Common myeloid progenitor, CD34-positive (primary cell): ENCODE results near the gene ZSWIM1.

Experiments
- CTCF ChIA-PET: fragments of 350-600 bp; sonication (Branson Sonifier 250); formaldehyde crosslinking; loops from one replicate; lab custom pipeline; 2021; ENCODE audit warnings: antibody characterized with exemption; lab: Charles Lee
- POLR2A ChIA-PET: fragments of 350-600 bp; sonication (Branson Sonifier 250); formaldehyde crosslinking; loops from one replicate; lab custom pipeline; 2021; ENCODE audit warnings: antibody characterized with exemption; lab: Charles Lee
- DNase-seq, 3 donors: peaks; one replicate each; pipeline versions ENCODE4 v3.0.0 to v3.0.0-alpha.2; 2013
- H3K27ac ChIP-seq, 2 experiments: 1 replicate in 1 of 2; 2 replicates in 1 of 2; pipeline ENCODE4 v1.7.0; 2013; ENCODE audit warnings: inconsistent platforms in 2 of 2, low read length in 2 of 2, mild to moderate bottlenecking in 2 of 2, low read depth in 1 of 2, moderate library complexity in 1 of 2; ENCODE audit not compliant: severe bottlenecking in 2 of 2, insufficient read depth in 1 of 2, poor library complexity in 1 of 2
- H3K27me3 ChIP-seq, 5 experiments: replicated peaks in 2 of 5; 1 replicate in 3 of 5; 2 replicates in 2 of 5; pipeline versions ENCODE4 v1.6.1 to v1.7.0; 2013; ENCODE audit warnings: low read length in 4 of 5, mild to moderate bottlenecking in 2 of 5, moderate library complexity in 2 of 5, inconsistent platforms in 1 of 5; ENCODE audit not compliant: insufficient read depth in 5 of 5, control insufficient read depth in 4 of 5
- H3K36me3 ChIP-seq, 4 experiments: 1 replicate in 2 of 4; 2 replicates in 2 of 4; pipeline versions ENCODE4 v1.6.1 to v1.7.0; 2013; ENCODE audit warnings: low read length in 3 of 4, control low read depth in 1 of 4, mild to moderate bottlenecking in 1 of 4; ENCODE audit not compliant: control insufficient read depth in 4 of 4, insufficient read depth in 4 of 4
- H3K4me1 ChIP-seq, 4 experiments: 1 replicate in 3 of 4; 2 replicates in 1 of 4; pipeline versions ENCODE4 v1.6.1 to v1.7.1; 2013; ENCODE audit warnings: low read length in 3 of 4, mild to moderate bottlenecking in 3 of 4, control low read depth in 1 of 4, inconsistent platforms in 1 of 4, moderate library complexity in 1 of 4; ENCODE audit not compliant: control insufficient read depth in 4 of 4, insufficient read depth in 4 of 4; ENCODE audit errors: control extremely low read depth in 1 of 4
- H3K4me3 ChIP-seq, 7 experiments: 1 replicate in 4 of 7; 2 replicates in 3 of 7; pipeline versions ENCODE4 v1.5.1 to v1.7.0; 2013; ENCODE audit warnings: mild to moderate bottlenecking in 7 of 7, low read length in 6 of 7, moderate library complexity in 6 of 7, inconsistent platforms in 2 of 7, low read depth in 2 of 7, control low read depth in 1 of 7; ENCODE audit not compliant: insufficient read depth in 4 of 7, control insufficient read depth in 1 of 7; ENCODE audit errors: extremely low read depth in 1 of 7
- H3K9me3 ChIP-seq, 5 experiments: 1 replicate in 4 of 5; 2 replicates in 1 of 5; pipeline versions ENCODE4 v1.6.1 to v1.7.1; 2013; ENCODE audit warnings: low read length in 4 of 5, mild to moderate bottlenecking in 2 of 5, inconsistent platforms in 1 of 5, low read depth in 1 of 5, moderate library complexity in 1 of 5; ENCODE audit not compliant: control insufficient read depth in 4 of 5, insufficient read depth in 2 of 5; ENCODE audit errors: control extremely low read depth in 1 of 5
- WGBS: methylation state at CpG from one replicate; pipeline ENCODE4 v1.1.5; 2013; ENCODE audit not compliant: insufficient coverage; 5-methylcytosine and 5-hydroxymethylcytosine counted together

The ZSWIM1 gene

GRCh38 chr20:45861221-45862075, 19.6 kb upstream of the ZSWIM1 start:
- peak in 2 of 3 donors; percentile 21 to 35 for DNase-seq
- Histone ChIP-seq H3K4me3 (no peak overlapping the region), H3K27me3 (no peaks in the 10 kb centered on the region), H3K4me1 (peaks cover 2 to 18% (median 15%) of the 10 kb centered on the region in 4 experiments), H3K27ac (peak overlapping the region in 1 of 2 experiments; percentile 22), H3K9me3 (no peaks in the 10 kb centered on the region), H3K36me3 (no peaks in the 10 kb centered on the region)
- POLR2A ChIA-PET, result no interaction called here
- CTCF ChIA-PET, result interaction anchor here (0.7 kb wide), 1 partner anchor 19 kb away, joined by 3 read pairs; no protein-coding TSS in a partner anchor
- WGBS, result 100% methylated on average over 5 of the region's 7 CpGs

GRCh38 chr20:45863543-45864470, 17.2 kb upstream of the ZSWIM1 start:
- H3K36me3 ChIP-seq, result no peaks in the 10 kb centered on the region
- ChIA-PET POLR2A (no interaction called here), CTCF (interaction anchor here (1.0 to 1.8 kb wide), 5 partner anchors 12 to 70 kb away, joined by 3 to 5 read pairs (median 3); partner anchors contain the start of gene ZSWIM1)
- DNase-seq, result no peak
- H3K27ac ChIP-seq, result no peak overlapping the region
- no peak overlapping the region for H3K4me3 ChIP-seq
- no peaks in the 10 kb centered on the region for H3K27me3 ChIP-seq
- WGBS, result 98% methylated on average over 6 of the region's 7 CpGs
- peaks cover 0 to 5% (median under 1%) of the 10 kb centered on the region in 4 experiments for H3K4me1 ChIP-seq
- no peaks in the 10 kb centered on the region for H3K9me3 ChIP-seq

- H3K27me3 ChIP-seq, result no peaks in the 10 kb centered on the region
- H3K36me3 ChIP-seq, result peaks cover 0 to 2% (median 0%) of the 10 kb centered on the region in 4 experiments
- H3K27ac ChIP-seq, result no peak overlapping the region
- WGBS, result 95% methylated on average over 4 of the region's 5 CpGs
- no peak overlapping the region for H3K4me3 ChIP-seq
- ChIA-PET POLR2A (interaction anchor here (1.0 kb wide), 1 partner anchor 16 kb away, joined by 3 read pairs; no protein-coding TSS in a partner anchor), CTCF (interaction anchor here (1.3 kb wide), 1 partner anchor 11 kb away, joined by 5 read pairs; no protein-coding TSS in a partner anchor)
- no peaks in the 10 kb centered on the region for H3K4me1 ChIP-seq
- no peaks in the 10 kb centered on the region for H3K9me3 ChIP-seq
- no peak for DNase-seq
These were observed 14.6 kb upstream of the ZSWIM1 start for GRCh38 chr20:45866454-45866853.

GRCh38 chr20:45867136-45867818, 13.8 kb upstream of the ZSWIM1 start:
- H3K36me3 ChIP-seq, result peaks cover 0 to 2% (median 0%) of the 10 kb centered on the region in 4 experiments
- WGBS, result 100% methylated on average over 3 of the region's 6 CpGs
- CTCF ChIA-PET, result no interaction called here
- H3K4me1 ChIP-seq, result no peaks in the 10 kb centered on the region
- no peak for DNase-seq
- POLR2A ChIA-PET, result no interaction called here
- no peaks in the 10 kb centered on the region for H3K9me3 ChIP-seq
- H3K27me3 ChIP-seq, result no peaks in the 10 kb centered on the region
- H3K4me3 ChIP-seq, result no peak overlapping the region
- H3K27ac ChIP-seq, result no peak overlapping the region

- DNase-seq, result no peak
- no peak overlapping the region for H3K27ac ChIP-seq
- ChIA-PET CTCF (interaction anchor here (0.6 to 1.3 kb wide), 3 partner anchors 10 to 1687 kb away, joined by 3 to 4 read pairs (median 4); no protein-coding TSS in a partner anchor), POLR2A (no interaction called here)
- no peaks in the 10 kb centered on the region for H3K4me1 ChIP-seq
- H3K36me3 ChIP-seq, result peaks cover 0 to 5% (median 2%) of the 10 kb centered on the region in 4 experiments
- H3K4me3 ChIP-seq, result no peak overlapping the region
- H3K9me3 ChIP-seq, result no peaks in the 10 kb centered on the region
- no peaks in the 10 kb centered on the region for H3K27me3 ChIP-seq
These were observed 13.2 kb upstream of the ZSWIM1 start for GRCh38 chr20:45867819-45868176.

GRCh38 chr20:45872626-45873025, 8.4 kb upstream of the ZSWIM1 start:
- Histone ChIP-seq H3K4me1 (no peaks in the 10 kb centered on the region), H3K4me3 (no peak overlapping the region), H3K36me3 (peaks cover 2 to 17% (median 11%) of the 10 kb centered on the region in 4 experiments), H3K9me3 (no peaks in the 10 kb centered on the region), H3K27ac (no peak overlapping the region), H3K27me3 (no peaks in the 10 kb centered on the region)
- ChIA-PET CTCF (interaction anchor here (0.6 to 1.2 kb wide), 3 partner anchors 17 to 142 kb away, joined by 3 read pairs; no protein-coding TSS in a partner anchor), POLR2A (interaction anchor here (0.5 kb wide), 1 partner anchor 21 kb away, joined by 3 read pairs; no protein-coding TSS in a partner anchor)
- DNase-seq, result no peak
- WGBS, result 100% methylated on average over 3 of the region's 4 CpGs
